ENCODE results near the gene C2orf68. TPM values are rescaled to one million over a fixed set of nuclear protein-coding genes. Genes with fewer than 3 reads are reported as not detected.
"Not testable (repeated sequence)": the region's sequence is repeated elsewhere in the genome, so short reads cannot be mapped to it uniquely, and the experiment has no call there.

C2orf68 gene
- total RNA-seq, 4 donors from 2014 or later = 24.0 to 30.1 (median 25.8) TPM

DNA sequence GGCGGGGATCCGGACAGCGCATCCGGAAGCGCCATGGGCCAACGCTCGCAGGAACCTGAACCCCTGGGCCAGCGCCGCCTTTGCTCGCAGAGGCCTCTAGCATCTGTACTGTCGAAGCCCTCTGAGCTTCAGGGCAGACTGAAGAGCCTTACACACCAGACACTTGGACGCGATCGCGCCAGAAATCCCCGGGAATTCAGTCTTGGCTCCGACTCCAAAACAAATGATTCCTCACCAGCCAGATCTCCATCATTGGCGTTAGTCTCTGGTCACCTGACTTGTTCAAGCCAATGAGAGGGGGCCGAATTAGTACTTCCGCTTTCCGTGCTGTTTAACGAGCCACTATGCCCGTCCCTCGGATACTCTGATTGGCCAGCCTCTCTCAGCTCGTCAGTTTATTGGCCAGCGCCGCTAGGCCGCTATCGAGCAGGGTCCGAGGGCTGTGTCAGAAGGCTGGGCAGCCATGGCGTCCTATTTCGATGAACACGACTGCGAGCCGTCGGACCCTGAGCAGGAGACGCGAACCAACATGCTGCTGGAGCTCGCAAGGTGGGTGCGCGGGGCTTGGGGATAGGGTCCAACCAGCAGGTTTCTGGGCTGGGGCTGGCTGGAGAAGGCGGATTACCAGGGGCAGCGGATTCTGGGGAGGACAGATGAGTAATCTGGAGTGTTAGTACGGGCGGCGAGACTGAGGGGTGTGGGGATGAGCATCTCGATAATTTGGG is 16.4 kb downstream of the C2orf68 start, which contains the start of gene RNF181:
Gene RNF181 (plus strand): TSS at position 445 of the 725 bp plus-strand sequence. CDS start 19 bp downstream, at position 464.
- TF ChIP-seq POLR2A (IDR thresholded peaks at IDR 0.05) (peak; percentile 23 to 86), CTCF (IDR thresholded peaks at IDR 0.05) (no peak)
- Histone ChIP-seq H3K36me3 (peaks cover 6 to 12% of the 10 kb centered on the region in 2 donors), H3K9me3 (no peaks in the 10 kb centered on the region), H3K4me3 (replicated peaks in 1 of 3) (peak within 1 kb of the TSS; percentile 61 to 72 (median 62)), H3K27me3 (no peaks in the 10 kb centered on the region), H3K4me1 (peaks cover 29 to 40% of the 10 kb centered on the region in 2 donors), H3K27ac (peak within 1 kb of the TSS; percentile 84 to 95 (median 95))
- intact Hi-C loops (cut with DNase I) = no loop called here
- DNase-seq = peak; percentile 96 to 97
- WGBS, 2 donors = 0% methylated on average over 14 to 38 of the region's 47 CpGs

DNA sequence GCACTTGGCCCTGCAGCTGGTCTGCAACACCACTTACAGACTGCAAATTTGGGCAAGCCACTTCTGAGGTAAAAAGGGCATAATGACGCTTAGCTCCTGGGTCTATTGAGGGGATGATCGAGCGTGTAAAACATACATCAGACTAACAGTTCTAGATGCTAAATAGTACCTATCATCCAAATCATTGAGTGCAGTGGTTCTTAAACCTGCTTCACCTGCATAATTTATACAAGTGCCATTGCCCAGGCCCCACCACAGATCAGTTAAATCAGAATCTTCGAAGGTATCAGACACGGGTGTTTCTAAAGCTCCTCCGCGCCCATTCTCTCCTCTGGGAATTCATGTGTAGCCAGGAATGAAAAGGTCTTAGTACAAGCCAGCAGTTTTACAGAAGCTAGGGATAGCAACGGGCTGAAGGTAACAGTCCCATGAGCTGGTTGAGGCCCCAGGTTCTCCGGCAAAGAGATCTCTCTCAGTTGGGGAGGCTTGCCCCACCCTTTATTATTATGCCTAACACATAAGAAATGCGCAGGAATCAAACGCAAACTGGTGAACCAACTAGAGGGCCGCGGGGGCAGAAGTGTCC is 17.1 kb downstream of the C2orf68 start:
- TF ChIP-seq POLR2A (IDR thresholded peaks at IDR 0.05) (no peak), CTCF (IDR thresholded peaks at IDR 0.05) (no peak)
- peak overlapping the region; percentile 84 to 95 (median 95) for H3K27ac ChIP-seq
- intact Hi-C loops (cut with DNase I) = no loop called here
- WGBS, 2 donors = 4 to 13% methylated on average over 13 of the region's 13 CpGs
- H3K4me3 ChIP-seq (replicated peaks in 1 of 3) = peak overlapping the region in 2 of 3 donors; percentile 12 to 61
- H3K4me1 ChIP-seq = peaks cover 36 to 46% of the 10 kb centered on the region in 2 donors
- H3K27me3 ChIP-seq = no peaks in the 10 kb centered on the region
- peak; percentile 33 to 45 for DNase-seq
- H3K9me3 ChIP-seq = no peaks in the 10 kb centered on the region
- peaks cover 6 to 12% of the 10 kb centered on the region in 2 donors for H3K36me3 ChIP-seq

DNA sequence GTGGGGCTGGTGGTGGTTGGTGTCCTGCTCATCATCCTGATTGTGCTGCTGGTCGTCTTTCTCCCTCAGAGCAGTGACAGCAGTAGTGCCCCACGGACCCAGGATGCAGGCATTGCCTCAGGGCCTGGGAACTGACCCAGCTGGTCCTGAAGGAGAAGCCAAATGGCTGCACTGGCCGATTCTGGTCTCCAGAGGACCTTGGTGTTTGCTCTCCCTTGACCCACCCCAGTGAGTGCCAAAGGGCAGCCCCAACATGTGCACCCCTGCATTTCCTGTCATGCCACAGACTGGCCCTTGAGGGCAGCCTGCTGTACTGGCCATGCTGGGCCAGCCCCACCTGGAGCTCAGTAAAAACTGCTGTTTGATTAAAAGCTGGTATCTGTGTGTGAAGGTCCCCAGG is 18.8 kb downstream of the C2orf68 start:
- intact Hi-C loops (cut with DNase I) = no loop called here
- TF ChIP-seq POLR2A (IDR thresholded peaks at IDR 0.05) = no peak
- no peak for TF ChIP-seq CTCF (IDR thresholded peaks at IDR 0.05)
- H3K4me3 ChIP-seq (replicated peaks in 1 of 3) = no peak overlapping the region
- H3K36me3 ChIP-seq = peaks cover 6 to 7% of the 10 kb centered on the region in 2 donors
- H3K27ac ChIP-seq = peak overlapping the region in 1 of 3 donors; percentile 24
- 74 to 84% methylated on average over 3 of the region's 3 CpGs for WGBS, 2 donors
- H3K9me3 ChIP-seq = no peaks in the 10 kb centered on the region
- H3K4me1 ChIP-seq = peaks cover 39 to 64% of the 10 kb centered on the region in 2 donors
- H3K27me3 ChIP-seq = no peaks in the 10 kb centered on the region
- DNase-seq = no peak

- 96 to 97% methylated on average over 9 of the region's 9 CpGs for WGBS, 2 donors
- H3K9me3 ChIP-seq; intact Hi-C loops (cut with DNase I); DNase-seq; H3K4me3 ChIP-seq (replicated peaks in 1 of 3); H3K36me3 ChIP-seq; H3K27me3 ChIP-seq: not testable (repeated sequence)
- Histone ChIP-seq H3K27ac (peak overlapping the region in 2 of 3 donors; percentile 73 to 88), H3K4me1 (peaks cover 39 to 68% of the 10 kb centered on the region in 2 donors)
Measured at GRCh38 chr2:85592299-85592698, 19.6 kb downstream of the C2orf68 start.

- Histone ChIP-seq H3K4me1 (peaks cover 36 to 70% of the 10 kb centered on the region in 2 donors), H3K27me3 (no peaks in the 10 kb centered on the region), H3K4me3 (replicated peaks in 1 of 3) (no peak overlapping the region), H3K36me3 (no peaks in the 10 kb centered on the region), H3K9me3 (no peaks in the 10 kb centered on the region), H3K27ac (peak overlapping the region; percentile 63 to 88 (median 73))
- TF ChIP-seq CTCF (IDR thresholded peaks at IDR 0.05) (no peak), POLR2A (IDR thresholded peaks at IDR 0.05) (no peak)
- 79 to 82% methylated on average over 12 of the region's 12 CpGs for WGBS, 2 donors
- intact Hi-C loops (cut with DNase I) = no loop called here
- no peak for DNase-seq
Measured at GRCh38 chr2:85591563-85591962, 20.3 kb downstream of the C2orf68 start.

All from thyroid gland (tissue), 4 donors.